ENCODE measurements around the gene GEMIN5.
A peak's percentile ranks its signal among the peaks of the same experiment; 100 is the strongest.

Gene GEMIN5

DNA sequence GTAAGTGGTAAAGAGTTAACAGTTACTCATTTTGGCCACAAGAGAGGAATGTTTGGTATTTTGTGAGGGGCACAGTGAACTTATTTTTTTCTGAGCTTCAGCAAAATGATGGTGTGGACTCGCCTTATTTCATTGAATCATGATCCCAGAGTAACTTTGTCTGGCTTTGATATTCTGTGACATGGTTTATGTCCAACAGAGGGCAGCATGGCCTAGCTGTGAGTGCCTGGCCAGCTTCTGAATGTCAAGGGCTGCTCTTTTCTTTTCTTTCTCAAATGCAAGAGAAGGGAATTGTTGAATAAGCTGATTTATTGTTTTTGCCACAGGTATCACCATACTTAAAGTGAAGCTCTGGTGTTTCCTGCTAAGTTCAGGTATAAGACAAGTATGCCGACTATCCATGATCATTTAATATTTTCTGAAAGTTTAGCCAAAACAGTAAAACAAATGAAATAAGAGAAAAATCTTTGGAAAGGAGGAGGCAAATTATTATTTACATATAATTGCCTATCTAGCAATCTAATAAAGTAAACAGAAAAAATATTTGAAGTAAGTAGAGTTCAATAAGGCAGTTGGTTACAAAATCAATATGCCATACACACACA lies 34.6 kb upstream of the GEMIN5 start:
- no peak overlapping the region for H3K27ac ChIP-seq
- H3K4me3 ChIP-seq (IDR thresholded peaks at IDR 0.05; ENCODE audit: insufficient read depth, low read depth, low read length) = no peak overlapping the region
- no peak overlapping the region for H3K9ac ChIP-seq
- H3K79me2 ChIP-seq (ENCODE audit: insufficient read depth, low read depth) = no peaks in the 10 kb centered on the region
- H4K20me1 ChIP-seq (ENCODE audit: insufficient read depth) = no peaks in the 10 kb centered on the region
- H3K4me1 ChIP-seq (ENCODE audit: low read depth, poor library complexity, severe bottlenecking) = no peaks in the 10 kb centered on the region
- TF ChIP-seq, protein P1, sequence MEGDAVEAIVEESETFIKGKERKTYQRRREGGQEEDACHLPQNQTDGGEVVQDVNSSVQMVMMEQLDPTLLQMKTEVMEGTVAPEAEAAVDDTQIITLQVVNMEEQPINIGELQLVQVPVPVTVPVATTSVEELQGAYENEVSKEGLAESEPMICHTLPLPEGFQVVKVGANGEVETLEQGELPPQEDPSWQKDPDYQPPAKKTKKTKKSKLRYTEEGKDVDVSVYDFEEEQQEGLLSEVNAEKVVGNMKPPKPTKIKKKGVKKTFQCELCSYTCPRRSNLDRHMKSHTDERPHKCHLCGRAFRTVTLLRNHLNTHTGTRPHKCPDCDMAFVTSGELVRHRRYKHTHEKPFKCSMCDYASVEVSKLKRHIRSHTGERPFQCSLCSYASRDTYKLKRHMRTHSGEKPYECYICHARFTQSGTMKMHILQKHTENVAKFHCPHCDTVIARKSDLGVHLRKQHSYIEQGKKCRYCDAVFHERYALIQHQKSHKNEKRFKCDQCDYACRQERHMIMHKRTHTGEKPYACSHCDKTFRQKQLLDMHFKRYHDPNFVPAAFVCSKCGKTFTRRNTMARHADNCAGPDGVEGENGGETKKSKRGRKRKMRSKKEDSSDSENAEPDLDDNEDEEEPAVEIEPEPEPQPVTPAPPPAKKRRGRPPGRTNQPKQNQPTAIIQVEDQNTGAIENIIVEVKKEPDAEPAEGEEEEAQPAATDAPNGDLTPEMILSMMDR (conservative IDR thresholded peaks at IDR 0.05; ENCODE audit: low read depth, low read length) = peak; percentile 63
- H2AFZ ChIP-seq (ENCODE audit: low read depth) = no peak overlapping the region
- H3K36me3 ChIP-seq (ENCODE audit: insufficient read depth) = no peaks in the 10 kb centered on the region
- H3K4me2 ChIP-seq = no peak overlapping the region
- H3K27me3 ChIP-seq (ENCODE audit: insufficient read depth, low read depth) = no peaks in the 10 kb centered on the region

- TF ChIP-seq, protein P1 (conservative IDR thresholded peaks at IDR 0.05; ENCODE audit: low read depth, low read length) = no peak
- Histone ChIP-seq H3K9ac (no peak overlapping the region), H3K27me3 (ENCODE audit: insufficient read depth, low read depth) (no peaks in the 10 kb centered on the region), H3K79me2 (ENCODE audit: insufficient read depth, low read depth) (no peaks in the 10 kb centered on the region), H3K27ac (no peak overlapping the region), H3K36me3 (ENCODE audit: insufficient read depth) (no peaks in the 10 kb centered on the region), H2AFZ (ENCODE audit: low read depth) (no peak overlapping the region), H4K20me1 (ENCODE audit: insufficient read depth) (no peaks in the 10 kb centered on the region), H3K4me1 (ENCODE audit: low read depth, poor library complexity, severe bottlenecking) (no peaks in the 10 kb centered on the region), H3K4me2 (no peak overlapping the region), H3K4me3 (IDR thresholded peaks at IDR 0.05; ENCODE audit: insufficient read depth, low read depth, low read length) (no peak overlapping the region)
Observed at GRCh38 chr5:154971501-154971900, 33.5 kb upstream of the GEMIN5 start.

- Histone ChIP-seq H3K9ac (no peak overlapping the region), H3K79me2 (ENCODE audit: insufficient read depth, low read depth) (no peaks in the 10 kb centered on the region), H3K27me3 (ENCODE audit: insufficient read depth, low read depth) (no peaks in the 10 kb centered on the region), H2AFZ (ENCODE audit: low read depth) (no peak overlapping the region), H3K4me1 (ENCODE audit: low read depth, poor library complexity, severe bottlenecking) (no peaks in the 10 kb centered on the region), H3K36me3 (ENCODE audit: insufficient read depth) (no peaks in the 10 kb centered on the region), H4K20me1 (ENCODE audit: insufficient read depth) (no peaks in the 10 kb centered on the region), H3K4me2 (no peak overlapping the region), H3K27ac (no peak overlapping the region), H3K4me3 (IDR thresholded peaks at IDR 0.05; ENCODE audit: insufficient read depth, low read depth, low read length) (no peak overlapping the region)
- TF ChIP-seq, protein P1 (conservative IDR thresholded peaks at IDR 0.05; ENCODE audit: low read depth, low read length) = no peak
Observed at GRCh38 chr5:154970759-154971158, 32.7 kb upstream of the GEMIN5 start.

DNA sequence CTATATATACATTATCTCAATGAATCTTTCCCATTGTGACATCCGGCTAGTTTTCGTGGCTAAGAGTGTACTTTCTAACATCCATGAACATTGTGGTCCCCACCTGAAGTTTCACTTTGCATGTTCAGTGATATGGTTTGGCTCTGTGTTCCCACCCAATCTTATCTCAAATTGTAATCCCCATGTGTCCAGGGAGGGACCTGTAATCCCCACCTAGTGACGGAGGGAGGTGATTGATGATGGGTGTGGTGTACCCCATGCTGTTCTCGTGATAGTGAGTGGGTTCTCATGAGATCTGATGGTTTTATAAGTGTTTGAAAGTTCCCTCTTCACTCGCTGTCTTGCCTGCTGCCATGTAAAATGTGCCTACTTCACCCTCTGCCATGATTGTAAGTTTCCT lies 30.9 kb upstream of the GEMIN5 start:
- H3K4me3 ChIP-seq (IDR thresholded peaks at IDR 0.05; ENCODE audit: insufficient read depth, low read depth, low read length) = no peak overlapping the region
- H4K20me1 ChIP-seq (ENCODE audit: insufficient read depth) = no peaks in the 10 kb centered on the region
- H3K4me1 ChIP-seq (ENCODE audit: low read depth, poor library complexity, severe bottlenecking) = no peaks in the 10 kb centered on the region
- no peak overlapping the region for H3K4me2 ChIP-seq
- H3K27ac ChIP-seq = no peak overlapping the region
- no peaks in the 10 kb centered on the region for H3K36me3 ChIP-seq (ENCODE audit: insufficient read depth)
- H2AFZ ChIP-seq (ENCODE audit: low read depth) = no peak overlapping the region
- H3K27me3 ChIP-seq (ENCODE audit: insufficient read depth, low read depth) = no peaks in the 10 kb centered on the region
- no peak overlapping the region for H3K9ac ChIP-seq
- no peaks in the 10 kb centered on the region for H3K79me2 ChIP-seq (ENCODE audit: insufficient read depth, low read depth)
- TF ChIP-seq, protein P1 (conservative IDR thresholded peaks at IDR 0.05; ENCODE audit: low read depth, low read length) = no peak

Data from KMS-11 (cell line).